GM18517 (cell line): ENCODE results near the gene ZC4H2.
"Not testable (repeated sequence)": the region's sequence is repeated elsewhere in the genome, so short reads cannot be mapped to it uniquely, and the experiment has no call there.

Source experiments
- ATAC-seq: cut with Tn5 transposase; IDR thresholded peaks from one replicate; pipeline ENCODE4 v1.9.1; 2021; ENCODE audit warnings: mild to moderate bottlenecking, moderate library complexity; ENCODE audit not compliant: unreplicated experiment

ZC4H2 gene, protein sequence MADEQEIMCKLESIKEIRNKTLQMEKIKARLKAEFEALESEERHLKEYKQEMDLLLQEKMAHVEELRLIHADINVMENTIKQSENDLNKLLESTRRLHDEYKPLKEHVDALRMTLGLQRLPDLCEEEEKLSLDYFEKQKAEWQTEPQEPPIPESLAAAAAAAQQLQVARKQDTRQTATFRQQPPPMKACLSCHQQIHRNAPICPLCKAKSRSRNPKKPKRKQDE

DNA sequence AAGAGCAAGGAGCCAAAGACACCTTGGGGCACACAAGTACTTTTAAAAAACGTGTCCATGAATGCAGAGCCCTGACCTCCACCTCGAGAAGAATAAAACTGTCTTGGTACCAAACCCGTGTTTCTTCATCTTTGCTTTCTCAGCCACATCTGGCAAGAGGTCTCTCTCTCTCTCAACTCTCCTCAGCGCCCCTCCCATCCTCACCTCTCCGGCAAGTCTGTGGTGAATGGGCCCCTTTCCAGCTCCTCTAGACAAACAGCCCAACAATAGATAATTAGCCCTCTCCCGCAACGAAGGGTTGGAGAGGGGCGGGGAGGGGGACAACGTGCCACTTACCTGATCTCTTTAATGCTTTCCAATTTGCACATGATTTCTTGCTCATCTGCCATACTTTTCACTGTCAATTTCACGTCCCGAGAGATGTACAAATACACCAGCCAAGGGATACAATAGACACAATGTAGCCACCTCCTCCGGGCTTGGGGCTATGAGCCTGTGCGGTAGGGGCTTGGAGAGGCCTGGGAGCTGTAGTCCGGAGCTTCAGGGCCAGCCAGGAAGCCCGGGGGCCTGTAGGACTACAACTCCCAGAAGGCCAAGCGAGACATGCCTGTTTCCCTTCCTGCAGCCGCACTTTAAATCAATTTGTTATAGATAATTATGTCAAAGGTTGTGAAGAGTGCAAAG is at the start of gene ZC4H2:
ZC4H2 (minus strand) TSS at position 462 of the 684 bp plus-strand sequence; CDS start at position 389, 73 bp downstream.
- ATAC-seq, result peak; percentile 95

DNA sequence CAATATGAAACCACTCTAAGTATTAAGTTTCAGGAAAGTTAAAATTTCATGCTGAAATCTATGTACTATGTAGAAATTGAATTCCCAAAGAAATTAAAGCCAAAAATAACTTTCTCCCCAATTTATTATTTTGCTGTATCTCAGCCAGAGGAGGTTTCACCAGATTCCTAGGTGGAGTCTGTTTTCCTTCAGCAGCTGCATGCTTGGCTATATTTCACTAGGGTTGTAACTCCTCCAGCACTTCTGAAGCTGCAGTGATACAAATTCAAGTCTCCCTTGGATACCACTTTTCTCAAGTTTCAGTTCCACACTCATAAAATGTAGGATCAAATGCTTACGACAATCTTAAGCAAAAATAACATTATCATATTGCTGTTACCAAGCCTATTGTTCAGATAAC is 41.2 kb upstream of the ZC4H2 start:
- ATAC-seq, result no peak

DNA sequence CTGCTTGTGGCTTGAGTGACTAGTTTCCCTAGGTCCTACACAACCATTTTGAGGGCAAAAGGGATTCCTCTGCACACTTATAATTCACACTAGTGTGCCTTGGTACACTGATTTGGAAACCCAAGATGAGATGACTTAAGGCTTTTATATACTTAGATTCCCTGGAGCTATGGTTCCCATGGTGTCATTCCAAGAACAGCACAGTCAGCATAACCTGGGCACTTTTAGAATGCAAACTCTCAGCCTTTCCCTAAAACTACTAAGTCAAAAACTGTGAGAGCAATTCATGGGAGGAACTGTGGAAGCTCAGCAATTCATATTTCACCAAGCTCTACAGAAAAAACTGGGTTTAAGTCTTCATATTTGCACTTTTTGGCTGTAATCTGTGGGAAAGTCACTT is 38.0 kb upstream of the ZC4H2 start:
- ATAC-seq, result no peak

DNA sequence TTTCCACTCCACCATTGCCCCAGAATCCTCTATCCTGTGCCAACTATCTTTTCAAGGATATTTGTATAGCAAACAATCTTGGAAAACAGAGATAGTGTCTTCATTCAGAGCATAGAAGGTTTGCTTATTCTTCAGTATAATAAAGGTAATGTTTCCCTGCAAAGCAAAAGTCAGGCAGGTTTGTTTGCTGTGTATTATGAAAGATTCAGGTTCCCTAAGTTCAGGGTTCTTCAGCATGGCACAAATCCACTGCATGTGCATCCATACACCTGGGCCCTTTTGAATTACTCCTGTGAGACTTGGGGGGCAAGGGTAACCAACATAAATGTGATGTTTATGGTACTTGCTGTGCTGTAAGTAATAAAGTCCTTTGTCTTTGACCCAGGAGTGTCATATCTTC is 33.2 kb upstream of the ZC4H2 start:
- ATAC-seq, result no peak

DNA sequence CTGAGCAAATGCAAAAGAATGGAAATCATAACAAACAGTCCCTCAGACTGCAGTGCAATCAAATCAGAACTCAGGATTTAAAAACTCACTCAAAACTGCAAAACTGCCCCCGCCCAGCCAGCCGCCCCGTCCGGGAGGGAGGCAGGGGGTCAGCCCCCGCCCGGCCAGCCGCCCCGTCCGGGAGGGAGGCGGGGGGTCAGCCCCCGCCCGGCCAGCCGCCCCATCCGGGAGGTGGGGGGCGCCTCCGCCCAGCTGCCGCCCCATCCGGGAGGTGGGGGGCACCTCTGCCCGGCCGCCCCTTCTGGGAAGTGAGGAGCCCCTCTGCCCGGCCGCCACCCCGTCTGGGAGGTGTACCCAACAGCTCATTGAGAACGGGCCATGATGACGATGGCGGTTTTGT is 26.0 kb upstream of the ZC4H2 start:
- ATAC-seq, result not testable (repeated sequence)

DNA sequence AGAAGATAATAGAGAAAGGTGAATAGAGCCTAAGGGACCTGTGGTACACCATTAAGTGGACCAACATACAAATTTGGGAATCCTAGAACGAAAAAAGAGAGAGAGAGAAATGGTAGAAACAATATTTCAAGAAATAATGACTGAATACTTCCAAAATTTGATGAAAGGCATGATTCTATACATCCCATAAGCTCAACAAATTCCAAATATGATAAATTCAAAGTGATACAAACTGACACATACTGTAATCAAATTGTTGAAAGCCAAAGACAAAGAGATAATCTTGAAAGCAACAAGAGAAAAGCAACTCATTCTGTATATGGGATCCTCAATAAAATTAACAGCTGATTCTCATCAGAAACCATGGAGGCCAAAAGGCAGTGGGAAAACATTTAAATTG is 20.6 kb upstream of the ZC4H2 start:
- ATAC-seq, result no peak

DNA sequence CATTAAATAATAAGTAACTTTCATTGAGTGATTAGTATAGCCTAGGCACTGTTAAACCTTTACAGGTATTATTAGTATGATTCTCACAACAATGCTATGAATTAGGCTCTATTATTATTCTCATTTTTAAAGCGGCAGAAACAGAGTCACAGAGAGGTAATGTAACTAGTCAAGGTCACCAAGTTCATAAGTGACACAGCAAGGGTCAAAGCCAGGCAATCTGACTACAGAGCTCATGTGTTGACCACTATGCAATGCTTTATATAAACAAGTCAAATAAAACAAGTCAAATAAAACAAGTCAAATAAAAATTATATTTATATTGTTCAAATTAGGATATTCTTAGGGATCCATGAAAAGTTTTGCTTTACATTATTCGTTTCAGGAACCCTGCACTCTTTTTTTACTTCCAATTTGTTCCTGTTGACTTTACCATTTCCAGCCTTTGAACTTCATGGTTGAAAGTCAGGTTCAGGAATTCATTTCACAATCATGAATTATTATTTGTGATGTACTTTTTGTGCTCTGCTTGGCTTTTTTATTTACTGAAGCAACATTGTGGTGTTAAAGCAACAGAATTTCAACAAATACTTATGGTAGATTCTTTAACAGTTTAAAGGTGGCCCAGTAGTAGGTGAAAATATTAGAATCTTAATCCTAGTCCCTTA is 18.0 kb upstream of the ZC4H2 start:
- no peak for ATAC-seq

DNA sequence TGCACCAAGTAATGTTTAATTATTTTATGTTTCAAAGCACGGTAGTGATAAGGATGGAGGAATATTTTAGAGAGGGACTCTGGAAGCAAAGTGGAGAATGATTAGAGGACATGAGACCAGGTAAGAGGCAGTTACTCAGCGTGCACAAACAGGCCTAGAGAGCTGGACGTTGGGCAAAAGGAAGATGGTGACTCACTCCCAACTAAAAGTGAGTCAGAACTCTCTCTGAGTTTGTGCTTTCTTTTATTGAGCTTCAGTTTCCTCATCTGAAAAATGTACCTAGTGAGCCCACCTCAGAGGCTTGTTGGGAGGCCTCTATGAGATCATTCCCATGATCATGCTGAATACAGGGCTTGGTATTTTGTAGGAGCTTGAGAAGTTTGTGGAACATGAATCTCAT is 1.6 kb upstream of the ZC4H2 start:
- ATAC-seq, result no peak

DNA sequence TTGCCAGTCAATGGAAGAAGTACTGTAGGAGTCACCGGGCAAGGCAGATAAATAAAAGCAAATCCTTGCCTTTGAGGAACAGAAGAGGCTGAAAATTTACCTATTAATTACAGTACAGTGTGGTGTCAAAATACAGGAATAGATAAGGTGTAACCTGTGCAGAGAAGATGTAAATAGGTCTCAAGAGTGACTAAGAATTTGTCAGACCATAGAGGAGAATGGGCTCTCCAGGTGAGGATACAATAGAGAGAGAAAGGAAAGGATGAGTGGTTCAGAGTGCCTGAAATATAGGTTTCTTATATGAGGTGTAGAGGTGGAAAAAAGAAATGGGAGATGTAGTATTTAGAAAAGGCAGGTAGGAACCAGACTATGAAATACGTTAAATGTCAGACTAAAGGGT is 801 bp upstream of the ZC4H2 start:
- no peak for ATAC-seq

DNA sequence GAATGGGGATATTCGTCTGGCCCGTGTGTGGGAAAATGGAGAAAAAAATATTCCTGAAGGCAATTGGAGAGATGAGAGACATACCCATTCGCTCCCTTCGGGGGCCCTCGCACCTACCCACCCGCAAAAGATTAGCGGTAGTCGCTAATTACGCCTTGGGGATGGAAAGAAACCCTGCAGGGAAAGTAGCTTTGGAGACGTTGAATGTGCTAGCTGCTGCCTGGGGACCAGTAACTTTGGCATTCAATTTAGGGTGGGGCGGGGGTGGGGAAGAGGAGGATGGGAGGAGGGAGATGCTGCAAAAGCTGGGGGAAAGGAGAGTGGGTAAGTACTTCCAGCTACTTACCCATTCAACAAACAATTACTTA is 407 bp upstream of the ZC4H2 start:
- peak; percentile 38 for ATAC-seq

DNA sequence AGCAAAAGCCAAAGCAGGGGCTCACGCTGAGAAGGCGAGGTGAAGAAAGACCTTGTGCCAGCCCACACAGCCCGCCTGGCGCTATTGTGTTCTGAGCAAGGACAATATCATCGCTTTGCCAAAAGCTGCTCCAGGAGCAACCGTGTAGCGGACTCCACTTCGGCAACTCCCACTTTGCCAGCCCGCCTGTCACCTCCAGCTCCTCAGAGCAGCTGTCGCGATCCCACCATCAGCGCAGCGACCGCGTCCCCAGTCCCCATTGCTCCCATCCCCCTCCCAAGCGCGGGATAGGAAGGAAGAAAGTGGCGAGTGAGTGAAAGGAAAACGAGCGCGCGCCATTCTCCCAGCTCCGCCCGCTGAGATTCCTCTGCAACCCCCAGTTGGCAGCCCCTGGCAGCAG is 759 bp downstream of the ZC4H2 start:
- ATAC-seq, result peak; percentile 28

DNA sequence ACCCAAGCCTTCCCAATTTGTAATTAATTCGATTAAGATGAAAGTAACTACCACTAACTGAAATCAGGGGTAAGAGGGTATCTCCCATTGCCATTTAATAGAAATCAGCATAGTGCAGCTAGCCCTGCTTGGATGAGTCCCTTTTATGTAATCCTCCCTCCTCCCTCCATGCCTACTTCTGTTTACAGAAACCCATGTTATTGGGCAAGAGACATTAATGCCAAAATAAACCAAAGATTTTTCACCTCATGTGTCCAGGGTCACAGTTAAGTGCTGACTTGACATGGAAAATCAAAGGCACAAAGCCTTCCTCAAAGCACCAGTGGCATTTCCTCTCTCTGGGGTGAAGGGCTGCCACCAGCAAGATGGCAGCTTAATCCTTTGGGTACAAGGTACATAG is 50.8 kb downstream of the ZC4H2 start:
- ATAC-seq, result no peak

DNA sequence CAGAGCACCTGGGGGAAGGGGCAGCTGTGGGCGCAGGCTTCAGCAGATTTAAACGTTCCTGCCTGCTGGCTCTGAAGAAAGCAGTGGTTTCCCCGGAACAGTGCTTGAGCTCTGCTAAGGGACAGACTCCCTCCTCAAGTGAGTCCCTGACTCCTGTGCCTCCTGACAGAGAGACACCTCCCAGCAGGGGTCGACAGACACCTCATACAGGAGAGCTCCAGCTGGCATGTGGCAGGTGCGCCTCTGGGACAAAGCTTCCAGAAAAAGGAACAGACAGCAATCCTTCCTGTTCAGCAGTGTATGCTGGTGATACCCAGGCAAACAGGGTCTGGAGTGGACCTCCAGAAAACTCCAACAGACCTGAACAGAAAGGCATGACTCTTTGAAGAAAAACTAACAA is 68.1 kb downstream of the ZC4H2 start:
- no peak for ATAC-seq

DNA sequence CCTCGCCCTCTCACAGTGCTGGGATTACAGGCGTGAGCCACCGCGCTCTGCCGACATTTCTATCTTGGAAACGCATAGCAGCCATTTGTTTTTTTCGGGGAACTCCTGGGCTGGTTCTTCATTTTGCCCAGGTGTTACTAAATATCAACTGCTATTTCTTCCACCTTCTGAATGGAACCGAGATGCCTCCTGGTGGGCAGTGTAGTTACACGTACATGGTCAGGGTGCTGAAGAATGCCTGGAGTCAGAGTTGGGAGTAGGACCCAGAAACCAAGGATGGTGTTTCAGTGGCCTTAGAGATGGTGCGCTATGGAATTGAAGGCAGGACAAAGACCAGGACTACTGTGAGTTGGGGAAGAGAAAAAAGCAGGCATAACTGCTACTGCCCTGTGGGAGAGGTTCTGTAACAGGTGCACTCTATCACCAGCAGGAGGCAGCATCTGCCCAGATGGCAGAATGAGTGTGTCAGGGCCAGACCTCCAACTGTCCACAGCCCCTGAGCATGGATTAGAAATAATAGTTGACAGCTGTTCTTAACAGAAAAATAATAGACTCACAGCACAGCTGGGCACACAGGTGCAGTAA is 81.7 kb downstream of the ZC4H2 start:
- ATAC-seq, result peak; percentile 78

DNA sequence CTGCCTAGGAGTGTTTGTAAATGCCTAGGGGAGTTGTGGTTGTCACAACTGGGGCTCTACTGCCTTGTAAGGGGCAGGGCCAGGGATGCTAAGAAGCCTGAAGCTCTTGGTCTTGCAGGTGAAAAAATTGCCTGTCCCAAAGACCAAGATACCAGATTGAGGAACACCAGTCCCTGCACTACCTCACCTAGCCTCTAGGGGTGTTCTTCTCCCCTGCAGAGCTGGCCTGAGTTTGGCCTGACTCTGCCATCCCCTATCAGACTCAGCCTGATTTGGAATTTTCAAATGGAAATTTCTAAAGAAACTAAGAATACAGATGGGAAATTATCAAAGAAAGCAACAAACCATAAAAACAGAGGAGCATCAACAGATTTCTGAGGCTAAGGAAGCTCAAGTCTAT is 90.4 kb downstream of the ZC4H2 start:
- no peak for ATAC-seq

DNA sequence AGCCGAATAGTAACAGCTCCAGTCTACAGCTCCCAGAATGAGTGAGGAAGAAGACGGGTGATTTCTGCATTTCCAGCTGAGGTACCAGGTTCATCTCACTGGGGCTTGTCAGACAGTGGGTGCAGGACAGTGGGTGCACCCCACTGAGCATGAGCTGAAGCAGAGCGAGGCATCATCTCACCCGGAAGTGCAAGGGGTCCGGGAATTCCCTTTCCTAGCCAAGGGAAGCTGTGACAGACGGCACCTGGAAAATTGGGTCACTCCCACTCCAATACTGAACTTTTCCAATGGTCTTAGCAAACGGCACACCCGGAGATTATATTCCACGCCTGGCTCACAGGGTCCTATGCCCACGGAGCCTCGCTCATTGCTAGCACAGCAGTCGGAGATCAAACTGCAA is 97.5 kb downstream of the ZC4H2 start:
- ATAC-seq, result not testable (repeated sequence)

DNA sequence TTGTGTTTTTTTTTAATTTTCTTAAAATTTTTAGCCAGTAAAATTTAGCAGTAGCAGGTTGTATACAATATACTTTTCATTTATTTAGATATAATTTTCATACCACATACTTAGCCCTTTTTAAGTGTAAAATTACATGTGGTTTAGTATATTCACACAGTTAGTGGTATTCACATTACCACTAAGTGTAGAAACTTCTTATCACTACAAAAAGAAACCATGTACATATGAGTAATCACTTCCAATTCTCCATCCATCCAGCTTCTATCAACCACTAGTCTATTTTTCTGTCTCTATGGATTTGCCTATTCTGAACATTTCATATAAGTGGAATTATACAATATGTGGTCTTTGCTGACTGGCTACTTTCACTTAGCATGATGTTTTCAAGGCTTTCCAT is 109.0 kb downstream of the ZC4H2 start:
- ATAC-seq, result no peak
